CD4-positive, CD25-positive, alpha-beta regulatory T cell (primary cell): Measurements from ENCODE around the gene C2orf76. TPM values are rescaled to one million over a fixed set of nuclear protein-coding genes. Genes with fewer than 3 reads are reported as not detected.

Experiments
- ATAC-seq, 2 donors: fragments of 150-1000 bp; cut with Tn5 transposase; one replicate each; pipeline ENCODE4 v1.10.0; 2021; ENCODE audit warnings: low read depth in 2 of 2, moderate number of reproducible peaks in 2 of 2, moderate library complexity in 1 of 2
- DNase-seq, 3 donors: peaks; one replicate each; pipeline versions ENCODE4 v3.0.0 to v3.0.0-alpha.2; 2012 to 2022; ENCODE audit warnings: mixed read lengths in 1 of 3
- H3K27ac ChIP-seq: one replicate; pipeline ENCODE4 v1.7.0; 2013; ENCODE audit warnings: mild to moderate bottlenecking, low read length; ENCODE audit not compliant: insufficient read depth, poor library complexity, severe bottlenecking
- H3K27me3 ChIP-seq: one replicate; pipeline ENCODE4 v1.7.0; 2013; ENCODE audit warnings: low read length; ENCODE audit not compliant: control insufficient read depth, insufficient read depth
- H3K36me3 ChIP-seq: one replicate; pipeline ENCODE4 v1.7.0; 2013; ENCODE audit warnings: mild to moderate bottlenecking, low read length, moderate library complexity; ENCODE audit not compliant: control insufficient read depth, insufficient read depth
- H3K4me1 ChIP-seq: 2 replicates; pipeline ENCODE4 v1.7.0; 2013; ENCODE audit warnings: mild to moderate bottlenecking, low read length; ENCODE audit not compliant: insufficient read depth, control insufficient read depth, poor library complexity, severe bottlenecking
- H3K4me3 ChIP-seq: one replicate; pipeline ENCODE4 v1.7.0; 2013; ENCODE audit warnings: low read depth, mild to moderate bottlenecking, low read length, moderate library complexity
- H3K9me3 ChIP-seq, 2 experiments: 1 replicate in 1 of 2; 2 replicates in 1 of 2; pipeline ENCODE4 v1.7.0; 2013; ENCODE audit warnings: low read length in 2 of 2, mild to moderate bottlenecking in 1 of 2, moderate library complexity in 1 of 2; ENCODE audit not compliant: control insufficient read depth in 2 of 2
- H3K27ac Mint-ChIP-seq, 3 donors: one replicate each; pipeline ENCODE4 v1.8.0; 2020 to 2022; ENCODE audit warnings: mild to moderate bottlenecking in 3 of 3, mixed read lengths in 3 of 3, moderate library complexity in 2 of 3
- H3K27me3 Mint-ChIP-seq: one replicate; pipeline ENCODE4 v1.8.0; 2022; ENCODE audit warnings: mild to moderate bottlenecking, mixed read lengths
- H3K36me3 Mint-ChIP-seq: one replicate; pipeline ENCODE4 v1.8.0; 2020; ENCODE audit warnings: mixed read lengths
- H3K4me1 Mint-ChIP-seq, 4 donors: one replicate each; pipeline ENCODE4 v1.8.0; 2020 to 2022; ENCODE audit warnings: mixed read lengths in 4 of 4, mild to moderate bottlenecking in 1 of 4
- H3K4me3 Mint-ChIP-seq, 4 donors: one replicate each; pipeline ENCODE4 v1.8.0; 2020 to 2022; ENCODE audit warnings: mild to moderate bottlenecking in 4 of 4, mixed read lengths in 4 of 4, moderate library complexity in 3 of 4
- H3K9me3 Mint-ChIP-seq, 7 donors: one replicate each; pipeline ENCODE4 v1.8.0; 2020 to 2022; ENCODE audit warnings: mixed read lengths in 7 of 7, mild to moderate bottlenecking in 3 of 7, moderate library complexity in 2 of 7
- polyA plus RNA-seq, 4 donors: library from polyadenylated mRNA; unstranded; fragments of 300-500 nt; fragmentation: Illumina TruSeq; gene quantifications; one replicate each; pipeline ENCODE4 v1.2.3, GENCODE V29; 2021
- total RNA-seq: library from RNA; stranded (reverse); gene quantifications from one replicate; pipeline ENCODE4 v1.2.3, GENCODE V29; 2022

The C2orf76 gene
- total and polyA plus RNA-seq, 5 donors from 2014 or later = 7.3 to 24.6 (median 22.0) TPM

- no peaks in the 10 kb centered on the region for H3K9me3 ChIP-seq
- no peaks in the 10 kb centered on the region for H3K36me3 ChIP-seq
- no peak for ATAC-seq
- no peaks in the 10 kb centered on the region for H3K27me3 ChIP-seq
- H3K4me3 ChIP-seq = no peak overlapping the region
- Mint-ChIP-seq H3K36me3 (no peaks in the 10 kb centered on the region), H3K9me3 (peaks cover 0 to 2% (median 0%) of the 10 kb centered on the region in 7 donors), H3K4me1 (no peaks in the 10 kb centered on the region), H3K27me3 (no peaks in the 10 kb centered on the region), H3K4me3 (no peak overlapping the region), H3K27ac (no peak overlapping the region)
- no peaks in the 10 kb centered on the region for H3K4me1 ChIP-seq
- DNase-seq = no peak
- H3K27ac ChIP-seq = no peak overlapping the region
Observed at GRCh38 chr2:119255760-119256581, 110.7 kb downstream of the C2orf76 start.

GRCh38 chr2:119254601-119255080 lies 112.0 kb downstream of the C2orf76 start:
- DNase-seq (no peak), ATAC-seq (no peak)
- no peaks in the 10 kb centered on the region for H3K4me1 Mint-ChIP-seq
- no peaks in the 10 kb centered on the region for H3K36me3 Mint-ChIP-seq
- Histone ChIP-seq H3K4me3 (no peak overlapping the region), H3K36me3 (no peaks in the 10 kb centered on the region), H3K9me3 (no peaks in the 10 kb centered on the region), H3K27me3 (no peaks in the 10 kb centered on the region), H3K4me1 (no peaks in the 10 kb centered on the region), H3K27ac (no peak overlapping the region)
- H3K27me3 Mint-ChIP-seq = no peaks in the 10 kb centered on the region
- peaks cover 0 to 2% (median 0%) of the 10 kb centered on the region in 7 donors for H3K9me3 Mint-ChIP-seq
- H3K27ac Mint-ChIP-seq = no peak overlapping the region
- no peak overlapping the region for H3K4me3 Mint-ChIP-seq

GRCh38 chr2:119253760-119254600 lies 112.7 kb downstream of the C2orf76 start:
- H3K36me3 ChIP-seq = no peaks in the 10 kb centered on the region
- peaks cover 0 to 2% (median 0%) of the 10 kb centered on the region in 7 donors for H3K9me3 Mint-ChIP-seq
- no peaks in the 10 kb centered on the region for H3K4me1 ChIP-seq
- no peaks in the 10 kb centered on the region for H3K27me3 Mint-ChIP-seq
- no peak overlapping the region for H3K4me3 Mint-ChIP-seq
- no peak overlapping the region for H3K4me3 ChIP-seq
- no peaks in the 10 kb centered on the region for H3K36me3 Mint-ChIP-seq
- no peak for DNase-seq
- ATAC-seq = no peak
- no peak overlapping the region for H3K27ac ChIP-seq
- H3K27ac Mint-ChIP-seq = no peak overlapping the region
- no peaks in the 10 kb centered on the region for H3K4me1 Mint-ChIP-seq
- H3K27me3 ChIP-seq = no peaks in the 10 kb centered on the region
- H3K9me3 ChIP-seq = no peaks in the 10 kb centered on the region

- H3K4me3 Mint-ChIP-seq = no peak overlapping the region
- Histone ChIP-seq H3K27me3 (no peaks in the 10 kb centered on the region), H3K36me3 (no peaks in the 10 kb centered on the region), H3K4me1 (no peaks in the 10 kb centered on the region), H3K27ac (no peak overlapping the region), H3K4me3 (no peak overlapping the region), H3K9me3 (no peaks in the 10 kb centered on the region)
- no peaks in the 10 kb centered on the region for H3K36me3 Mint-ChIP-seq
- H3K9me3 Mint-ChIP-seq = peaks cover 0 to 2% (median 0%) of the 10 kb centered on the region in 7 donors
- peak overlapping the region in 1 of 3 donors; percentile 63 for H3K27ac Mint-ChIP-seq
- H3K27me3 Mint-ChIP-seq = no peaks in the 10 kb centered on the region
- ATAC-seq (no peak), DNase-seq (peak in 1 of 3 donors; percentile 1)
- no peaks in the 10 kb centered on the region for H3K4me1 Mint-ChIP-seq
Observed at GRCh38 chr2:119253114-119253702, 113.4 kb downstream of the C2orf76 start.

Other genes starting within 250 kb of the C2orf76 start
- gene C1QL2, start 208.1 kb downstream of the C2orf76 start, total RNA-seq = not detected
- gene C1QL2, start 208.1 kb downstream of the C2orf76 start, polyA plus RNA-seq = not detected
- not detected for gene STEAP3, start 143.0 kb downstream of the C2orf76 start, total RNA-seq
- not detected for gene STEAP3, start 143.0 kb downstream of the C2orf76 start, polyA plus RNA-seq
- gene DBI, start 143 bp upstream of the C2orf76 start, total RNA-seq = 49.9 TPM
- gene DBI, start 143 bp upstream of the C2orf76 start, polyA plus RNA-seq = 100 to 1,000 TPM; 346 to 556 (median 398) TPM
- not detected for gene TMEM37, start 65.0 kb upstream of the C2orf76 start, total RNA-seq
- under 1 TPM in 1 of 4 donors, not detected in 3; 0.19 TPM for gene TMEM37, start 65.0 kb upstream of the C2orf76 start, polyA plus RNA-seq
- not detected for gene SCTR, start 157.6 kb upstream of the C2orf76 start, total RNA-seq
- gene SCTR, start 157.6 kb upstream of the C2orf76 start, polyA plus RNA-seq = not detected
- not detected for gene CFAP221, start 177.6 kb upstream of the C2orf76 start, total RNA-seq
- not detected for gene CFAP221, start 177.6 kb upstream of the C2orf76 start, polyA plus RNA-seq